Measurements from ENCODE around the gene MYLK. TPM values are rescaled to one million over a fixed set of nuclear protein-coding genes. Genes with fewer than 3 reads are reported as not detected.

Gene MYLK
- total and polyA plus RNA-seq, 9 of the 15 experiments (the other 6 are each of a cell fraction or from before 2014, with no cell fraction given): 0.11 to 0.53 (median 0.18) TPM; not detected in 2

- no peak for TF ChIP-seq ZFPM2 (CRISPR knock-in tag; IDR thresholded peaks at IDR 0.05)
- TF ChIP-seq TRIM24 (IDR thresholded peaks at IDR 0.05): no peak
- TF ChIP-seq CBX8 (IDR thresholded peaks at IDR 0.05; ENCODE audit: borderline replicate concordance, extremely low read depth, low read depth, low read length, poor library complexity, severe bottlenecking): no peak
- no peak for TF ChIP-seq MAZ (CRISPR knock-in tag; conservative IDR thresholded peaks at IDR 0.05 in 1 of 2, IDR thresholded peaks at IDR 0.05 in 1 of 2)
- no peak for TF ChIP-seq KLF13 (tag; IDR thresholded peaks at IDR 0.05; ENCODE audit: borderline replicate concordance, low read depth)
- TF ChIP-seq ZNF253 (CRISPR knock-in tag; conservative IDR thresholded peaks at IDR 0.05): no peak
- no peak for TF ChIP-seq ERF (CRISPR knock-in tag; IDR thresholded peaks at IDR 0.05)
- no peak for TF ChIP-seq DPF2 (IDR thresholded peaks at IDR 0.05)
- H3K27me3 ChIP-seq (ENCODE audit: control insufficient read depth in 2 of 2, insufficient read depth in 2 of 2, low read length in 2 of 2): peaks cover 0 to 4% of the 10 kb centered on the region in 2 experiments; a peak in 1 of 5 replicates
- no peak overlapping the region for H3K9ac ChIP-seq (ENCODE audit: insufficient read depth in 1 of 2, low read depth in 2 of 2, low read length in 2 of 2)
- no peak overlapping the region for H3K4me3 ChIP-seq
- H3K9me3 ChIP-seq (replicated peaks; ENCODE audit: control insufficient read depth, insufficient read depth, low read depth, low read length): no peaks in the 10 kb centered on the region
- H2AFZ ChIP-seq (ENCODE audit: low read depth, low read length): no peak overlapping the region
- 0% methylated on average over 2 of the region's 3 CpGs for WGBS (ENCODE audit: insufficient coverage, low coverage, missing lambda C conversion rate)
- CTCF ChIA-PET (ENCODE audit: low intra/inter-chr PET ratio): no interaction called here
- H3K4me1 ChIP-seq (replicated peaks in 1 of 2; ENCODE audit: control insufficient read depth in 2 of 2, insufficient read depth in 2 of 2, low read length in 2 of 2): no peaks in the 10 kb centered on the region
- in situ Hi-C loops (cut with MboI): no loop called here
- POLR2A ChIA-PET: no interaction called here
- no peak overlapping the region for H3K27ac ChIP-seq (ENCODE audit: extremely low read depth, low read depth, low read length)
- no peaks in the 10 kb centered on the region for H3K79me2 ChIP-seq (ENCODE audit: control insufficient read depth, insufficient read depth, low read length)
- no peak overlapping the region for H3K4me2 ChIP-seq (ENCODE audit: insufficient read depth, low read length)
- FAIRE-seq: no peak
- ATAC-seq: no peak
- BruUV-seq (replicated peaks): no TSS peak
- DNase-seq (ENCODE audit: extremely low read depth in 1 of 4, low spot score in 3 of 4): no peak
- no peaks in the 10 kb centered on the region for H4K20me1 ChIP-seq (replicated peaks; ENCODE audit: control insufficient read depth, insufficient read depth, low read length)
- intact Hi-C loops (cut with micrococcal nuclease): no loop called here
- no peaks in the 10 kb centered on the region for H3K9me1 ChIP-seq (ENCODE audit: control insufficient read depth, insufficient read depth, low read length)
- no peaks in the 10 kb centered on the region for H3K36me3 ChIP-seq (ENCODE audit: control insufficient read depth, insufficient read depth, low read length)
Measured at GRCh38 chr3:123755085-123755484, 129.0 kb downstream of the MYLK start.

All from K562 (cell line).